Mesenchymal stem cell (in vitro differentiated cells and primary cell): ENCODE data around the gene BMPR1B.

Experiments
- DNase-seq: peaks from one replicate; pipeline ENCODE4 v3.0.0-alpha.2; 2013
- H2AFZ ChIP-seq: one replicate; pipeline ENCODE4 v1.6.1; 2013; ENCODE audit warnings: low read depth, mild to moderate bottlenecking, control low read depth, inconsistent platforms, low read length, moderate library complexity
- H2AK5ac ChIP-seq: 2 replicates; pipeline ENCODE4 v1.6.1; 2013; ENCODE audit warnings: low read length, moderate library complexity, mild to moderate bottlenecking, inconsistent platforms; ENCODE audit not compliant: severe bottlenecking
- H2BK120ac ChIP-seq: one replicate; pipeline ENCODE4 v1.6.1; 2013; ENCODE audit warnings: low read depth, mild to moderate bottlenecking, inconsistent platforms, low read length, moderate library complexity
- H2BK12ac ChIP-seq, 2 experiments: one replicate each; pipeline ENCODE4 v1.6.1; 2013; ENCODE audit warnings: inconsistent platforms in 2 of 2, low read length in 2 of 2, mild to moderate bottlenecking in 2 of 2, moderate library complexity in 2 of 2, control low read depth in 1 of 2
- H2BK15ac ChIP-seq: one replicate; pipeline ENCODE4 v1.6.1; 2013; ENCODE audit warnings: mild to moderate bottlenecking, low read depth, inconsistent platforms; ENCODE audit not compliant: poor library complexity, severe bottlenecking
- H2BK5ac ChIP-seq: 2 replicates; pipeline ENCODE4 v1.6.1; 2013; ENCODE audit warnings: low read depth, mild to moderate bottlenecking, low read length, control low read depth, inconsistent platforms; ENCODE audit not compliant: poor library complexity, severe bottlenecking
- H3K14ac ChIP-seq, 2 experiments: one replicate each; pipeline ENCODE4 v1.6.1; 2013; ENCODE audit warnings: inconsistent platforms in 2 of 2, low read length in 2 of 2, control low read depth in 1 of 2, mild to moderate bottlenecking in 1 of 2, moderate library complexity in 1 of 2
- H3K18ac ChIP-seq, 2 experiments: one replicate each; pipeline ENCODE4 v1.6.1; 2013; ENCODE audit warnings: inconsistent platforms in 2 of 2, low read length in 2 of 2, control low read depth in 1 of 2, low read depth in 1 of 2, mild to moderate bottlenecking in 1 of 2
- H3K23ac ChIP-seq, 2 experiments: one replicate each; pipeline ENCODE4 v1.6.1; 2013; ENCODE audit warnings: inconsistent platforms in 2 of 2, low read length in 2 of 2, mild to moderate bottlenecking in 2 of 2, moderate library complexity in 2 of 2, control low read depth in 1 of 2
- H3K27ac ChIP-seq: 2 replicates; pipeline ENCODE4 v1.5.1; 2013; ENCODE audit warnings: mild to moderate bottlenecking, moderate library complexity, low read length, control low read depth, inconsistent platforms; ENCODE audit not compliant: poor library complexity, severe bottlenecking
- H3K27me3 ChIP-seq, 2 experiments: 2 replicates each; pipeline versions ENCODE4 v1.6.1 to v1.7.0; 2013; ENCODE audit warnings: low read length in 2 of 2, mild to moderate bottlenecking in 2 of 2, moderate library complexity in 2 of 2, control low read depth in 1 of 2, inconsistent platforms in 1 of 2; ENCODE audit not compliant: control insufficient read depth in 1 of 2, insufficient read depth in 1 of 2
- H3K36me3 ChIP-seq, 2 experiments: 2 replicates each; pipeline versions ENCODE4 v1.6.1 to v1.7.0; 2013; ENCODE audit warnings: low read length in 2 of 2, control low read depth in 1 of 2, inconsistent platforms in 1 of 2, low read depth in 1 of 2, mild to moderate bottlenecking in 1 of 2; ENCODE audit not compliant: insufficient read depth in 2 of 2, control insufficient read depth in 1 of 2
- H3K4ac ChIP-seq, 2 experiments: one replicate each; pipeline ENCODE4 v1.6.1; 2013; ENCODE audit warnings: inconsistent platforms in 2 of 2, low read length in 2 of 2, mild to moderate bottlenecking in 2 of 2, moderate library complexity in 2 of 2, control low read depth in 1 of 2, low read depth in 1 of 2
- H3K4me1 ChIP-seq: 2 replicates; pipeline ENCODE4 v1.6.1; 2013; ENCODE audit warnings: low read depth, low read length, control low read depth; ENCODE audit not compliant: control insufficient read depth, insufficient read depth
- H3K4me2 ChIP-seq: 2 replicates; pipeline ENCODE4 v1.6.1; 2013; ENCODE audit warnings: low read length, mild to moderate bottlenecking, inconsistent platforms; ENCODE audit not compliant: poor library complexity, severe bottlenecking
- H3K4me3 ChIP-seq, 2 experiments: 2 replicates each; pipeline versions ENCODE4 v1.5.1 to v1.7.0; 2013; ENCODE audit warnings: low read length in 2 of 2, mild to moderate bottlenecking in 2 of 2, control low read depth in 1 of 2, low read depth in 1 of 2; ENCODE audit not compliant: insufficient read depth in 1 of 2
- H3K79me1 ChIP-seq: replicated peaks from 2 replicates; pipeline ENCODE4 v1.6.1; 2013; ENCODE audit warnings: mild to moderate bottlenecking, control low read depth, low read length, inconsistent platforms; ENCODE audit not compliant: poor library complexity, severe bottlenecking
- H3K9ac ChIP-seq: 2 replicates; pipeline ENCODE4 v1.7.0; 2013; ENCODE audit warnings: mild to moderate bottlenecking, low read length, moderate library complexity
- H3K9me3 ChIP-seq: 2 replicates; pipeline ENCODE4 v1.7.0; 2013; ENCODE audit warnings: mild to moderate bottlenecking, low read length; ENCODE audit not compliant: control insufficient read depth
- H4K8ac ChIP-seq: one replicate; pipeline ENCODE4 v1.6.1; 2013; ENCODE audit warnings: inconsistent platforms, mild to moderate bottlenecking, low read length, moderate library complexity
- H4K91ac ChIP-seq: one replicate; pipeline ENCODE4 v1.6.1; 2013; ENCODE audit warnings: mild to moderate bottlenecking, low read length, inconsistent platforms
- WGBS: methylation state at CpG from one replicate; pipeline ENCODE4 v1.1.7; 2013; ENCODE audit warnings: mixed read lengths; 5-methylcytosine and 5-hydroxymethylcytosine counted together

Gene BMPR1B

DNA sequence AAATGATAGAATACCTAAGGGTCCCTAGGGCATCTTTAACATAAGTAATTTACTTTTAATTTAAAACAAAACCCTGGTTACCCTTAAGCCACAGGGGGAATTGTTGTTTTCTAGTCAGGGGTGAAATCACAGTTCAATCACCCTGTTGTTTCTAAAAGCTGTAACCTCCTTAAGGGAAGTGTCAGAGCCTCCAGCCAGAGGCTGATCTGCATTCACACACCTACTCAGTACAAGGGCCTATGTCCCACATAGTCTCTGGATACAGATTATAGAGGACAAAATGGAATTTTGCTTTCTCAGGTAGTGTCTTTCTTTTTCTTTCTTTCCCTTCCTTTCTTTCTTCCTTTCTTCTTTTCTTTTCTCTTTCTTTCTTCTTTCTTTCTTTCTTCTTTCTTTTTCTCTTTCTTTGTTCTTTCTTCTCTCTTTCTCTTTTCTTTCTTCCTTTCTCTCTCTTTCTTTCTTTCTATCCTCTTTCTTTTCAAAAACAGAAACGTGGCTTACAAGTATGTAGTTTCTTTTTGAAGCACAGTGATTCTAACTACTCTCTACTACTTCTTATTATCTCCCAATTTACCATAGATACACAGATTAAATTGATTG is 31.1 kb upstream of the BMPR1B start:
- no peaks in the 10 kb centered on the region for H3K4me1 ChIP-seq

DNA sequence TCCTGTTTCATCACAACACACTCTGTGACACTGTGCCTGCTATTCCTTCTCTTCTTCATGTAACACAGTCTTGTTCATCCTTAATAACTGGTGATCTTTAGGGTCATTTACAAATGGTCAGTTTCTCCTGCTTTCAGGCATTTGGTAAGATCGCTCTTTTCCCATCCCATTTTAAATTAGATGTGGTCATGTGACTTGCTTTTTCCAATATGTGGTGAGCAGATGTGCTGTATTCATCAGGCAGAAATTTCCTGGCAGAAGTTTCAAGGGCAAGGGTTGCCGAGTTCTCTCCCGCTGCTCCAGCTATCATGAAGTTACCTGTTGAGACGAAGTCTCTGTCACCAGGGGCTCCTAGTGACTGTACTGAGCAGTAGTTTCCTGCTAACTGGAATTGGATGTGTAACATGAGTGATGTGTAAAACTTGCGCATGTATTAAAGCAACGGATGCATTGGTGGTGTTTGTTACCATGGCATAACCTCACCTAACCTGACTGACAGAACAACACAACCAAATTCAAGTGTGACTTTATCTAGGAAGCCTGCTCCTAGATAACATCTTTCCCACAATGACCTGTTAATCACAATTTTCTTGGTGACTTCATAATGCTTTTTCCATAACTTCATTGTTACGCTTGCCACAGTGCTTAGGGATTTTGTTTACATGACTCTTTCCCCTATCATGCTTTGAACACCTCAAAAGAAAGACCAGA is 29.5 kb upstream of the BMPR1B start:
- Histone ChIP-seq H4K8ac (no peak overlapping the region), H3K23ac (no peak overlapping the region), H3K14ac (no peak overlapping the region), H4K91ac (no peak overlapping the region), H3K9me3 (no peaks in the 10 kb centered on the region), H3K18ac (no peak overlapping the region), H2AK5ac (no peak overlapping the region), H3K4me1 (no peaks in the 10 kb centered on the region), H3K4me3 (no peak overlapping the region), H3K27ac (no peak overlapping the region), H3K27me3 (no peaks in the 10 kb centered on the region), H2BK12ac (no peak overlapping the region), H2BK15ac (no peak overlapping the region), H3K4me2 (no peak overlapping the region), H3K4ac (no peak overlapping the region), H3K79me1 (no peaks in the 10 kb centered on the region), H2AFZ (no peak overlapping the region), H3K9ac (no peak overlapping the region), H2BK120ac (no peak overlapping the region), H3K36me3 (no peaks in the 10 kb centered on the region), H2BK5ac (no peak overlapping the region)
- WGBS = 96% methylated on average over 7 of the region's 7 CpGs
- no peak for DNase-seq

More for the DNA sequence above, 31.1 kb upstream of the BMPR1B start:
- WGBS = 67% methylated on average over 1 of the region's 1 CpG
- Histone ChIP-seq H3K9ac (no peak overlapping the region), H2BK5ac (no peak overlapping the region), H4K8ac (no peak overlapping the region), H3K14ac (no peak overlapping the region), H4K91ac (no peak overlapping the region), H3K18ac (no peak overlapping the region), H3K4me3 (no peak overlapping the region), H3K79me1 (no peaks in the 10 kb centered on the region), H2AFZ (no peak overlapping the region), H3K27ac (no peak overlapping the region), H2BK12ac (no peak overlapping the region), H2AK5ac (no peak overlapping the region), H3K27me3 (no peaks in the 10 kb centered on the region), H3K4me2 (no peak overlapping the region), H3K23ac (no peak overlapping the region), H3K4ac (no peak overlapping the region), H3K36me3 (no peaks in the 10 kb centered on the region), H2BK120ac (no peak overlapping the region), H2BK15ac (no peak overlapping the region), H3K9me3 (no peaks in the 10 kb centered on the region)
- DNase-seq = no peak

DNA sequence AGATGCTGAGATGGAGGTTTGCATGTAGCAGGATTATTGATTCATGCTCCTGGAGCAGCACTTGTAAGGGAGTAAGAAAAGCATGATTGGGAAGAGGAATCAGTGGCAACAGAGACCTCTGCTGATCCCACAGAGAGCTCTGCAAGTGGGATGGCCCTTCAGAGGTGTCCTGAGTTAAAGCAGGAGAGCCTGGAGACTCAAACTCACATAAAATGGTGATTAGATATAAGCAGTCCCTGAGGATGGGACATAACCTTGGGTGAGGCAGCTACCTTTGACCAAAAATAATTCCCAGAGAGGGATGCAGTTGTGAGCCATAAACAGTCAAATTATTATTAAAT is 25.4 kb upstream of the BMPR1B start:
- Histone ChIP-seq H3K4me1 (no peaks in the 10 kb centered on the region), H3K36me3 (no peaks in the 10 kb centered on the region), H3K9ac (no peak overlapping the region), H2BK120ac (no peak overlapping the region), H2AFZ (no peak overlapping the region), H3K79me1 (no peaks in the 10 kb centered on the region), H3K9me3 (no peaks in the 10 kb centered on the region), H3K27me3 (no peaks in the 10 kb centered on the region), H3K14ac (no peak overlapping the region), H4K91ac (no peak overlapping the region), H2AK5ac (no peak overlapping the region), H3K18ac (no peak overlapping the region), H2BK12ac (no peak overlapping the region), H3K27ac (no peak overlapping the region), H3K4me3 (no peak overlapping the region), H3K4me2 (no peak overlapping the region), H4K8ac (no peak overlapping the region), H3K23ac (no peak overlapping the region), H2BK5ac (no peak overlapping the region), H3K4ac (no peak overlapping the region), H2BK15ac (no peak overlapping the region)
- no peak for DNase-seq

DNA sequence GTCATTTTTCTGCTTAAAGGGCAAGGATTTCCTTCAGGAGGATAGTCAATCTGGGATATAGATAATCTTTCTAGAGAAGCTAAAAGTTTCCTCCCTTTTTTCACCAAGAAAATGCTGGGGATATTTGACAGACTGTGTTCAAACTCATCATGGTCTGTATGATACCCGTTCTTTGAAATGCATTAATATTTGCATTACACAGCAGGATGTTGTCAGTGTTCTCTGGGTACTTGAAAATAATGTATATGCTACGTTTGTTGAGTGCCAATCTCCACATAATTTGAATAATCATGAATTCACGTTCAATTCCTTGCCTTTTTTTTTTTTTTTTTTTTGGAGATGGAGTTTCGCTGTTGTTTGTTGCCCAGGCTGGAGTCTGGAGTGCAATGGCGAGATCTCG is 18.0 kb upstream of the BMPR1B start:
- DNase-seq = no peak
- Histone ChIP-seq H2BK120ac (no peak overlapping the region), H2BK15ac (no peak overlapping the region), H2AK5ac (no peak overlapping the region), H3K14ac (no peak overlapping the region), H2BK5ac (no peak overlapping the region), H3K79me1 (no peaks in the 10 kb centered on the region), H4K91ac (no peak overlapping the region), H3K4me2 (no peak overlapping the region), H3K4ac (no peak overlapping the region), H3K27ac (no peak overlapping the region), H3K9ac (no peak overlapping the region), H4K8ac (no peak overlapping the region), H2BK12ac (no peak overlapping the region), H3K18ac (no peak overlapping the region), H3K4me1 (no peaks in the 10 kb centered on the region), H3K23ac (no peak overlapping the region), H3K4me3 (no peak overlapping the region), H3K27me3 (no peaks in the 10 kb centered on the region), H3K9me3 (no peaks in the 10 kb centered on the region), H2AFZ (no peak overlapping the region), H3K36me3 (no peaks in the 10 kb centered on the region)
- WGBS = 91% methylated on average over 4 of the region's 6 CpGs
